Renal cortical epithelial cell (primary cell): ENCODE results near the gene CSNK2A1. TPM values are rescaled to one million over a fixed set of nuclear protein-coding genes. Genes with fewer than 3 reads are reported as not detected.
A peak's percentile ranks its signal among the peaks of the same experiment; 100 is the strongest.
"Not testable (repeated sequence)": the region's sequence is repeated elsewhere in the genome, so short reads cannot be mapped to it uniquely, and the experiment has no call there.

Experiments used
- DNase-seq: peaks from one replicate; pipeline ENCODE4 v3.0.0-alpha.2; 2011; ENCODE audit warnings: low read depth
- total RNA-seq: library from RNA; depleted of rRNA; stranded (reverse); fragments of >200 nt; gene quantifications from 2 replicates; pipeline ENCODE4 v1.2.3, GENCODE V29; 2014

Gene CSNK2A1
- total RNA-seq, 1 donor from 2014 or later = 222 TPM

DNA sequence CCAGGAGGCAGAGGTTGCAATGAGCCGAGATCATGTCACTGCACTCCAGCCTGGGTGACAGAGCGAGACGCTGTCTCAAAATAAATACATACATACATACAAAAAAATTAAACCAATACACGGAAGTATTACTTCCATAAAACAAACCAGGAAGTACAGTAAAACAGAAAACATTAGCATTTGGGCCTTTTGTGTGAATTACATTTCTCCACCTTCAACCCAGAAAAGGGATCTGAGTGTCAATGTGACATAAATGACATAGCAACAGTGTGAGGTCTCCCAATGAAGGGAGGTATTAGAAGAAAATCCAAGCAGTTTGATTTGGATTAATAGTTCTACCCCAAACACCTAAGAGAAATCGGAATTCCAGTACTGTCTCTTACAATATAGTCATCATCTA, 10.1 kb downstream of the CSNK2A1 start:
- DNase-seq = no peak

DNA sequence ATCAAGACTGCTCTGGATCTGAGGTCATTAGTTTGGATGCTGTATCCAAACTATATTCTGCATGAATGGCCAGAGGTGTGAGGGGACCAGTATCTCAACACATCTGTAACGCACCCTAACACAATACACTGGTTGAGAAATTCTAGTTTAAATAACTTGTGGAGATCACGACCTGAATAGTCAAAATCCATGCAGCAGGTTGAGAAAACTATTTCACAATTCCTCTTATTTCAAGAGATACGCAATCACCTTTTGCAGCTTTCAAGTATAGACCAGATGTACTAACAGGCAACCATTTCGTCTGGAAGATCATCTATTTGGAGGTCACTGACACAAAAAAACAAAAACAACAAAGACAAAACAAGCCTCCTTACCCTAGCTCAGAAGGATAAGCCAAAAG, 11.1 kb downstream of the CSNK2A1 start:
- DNase-seq = no peak

DNA sequence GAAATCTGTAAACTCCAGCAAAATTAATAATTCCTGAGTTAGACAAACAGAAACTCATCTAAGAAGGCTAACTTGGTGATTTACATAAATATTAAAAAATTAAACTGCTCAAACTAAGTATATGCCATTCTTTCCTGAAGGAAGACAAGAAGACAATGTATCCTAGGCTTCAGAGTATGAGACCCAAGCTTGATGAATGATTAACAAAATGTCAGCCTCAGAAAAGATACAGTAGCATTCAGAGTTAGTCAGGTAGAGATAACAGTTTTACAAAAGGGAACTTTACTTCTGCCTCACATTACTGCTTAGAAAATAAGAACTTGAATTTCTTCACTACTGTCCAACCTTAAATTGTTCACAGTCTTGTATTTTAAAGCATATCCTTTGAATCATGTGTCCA, 12.0 kb downstream of the CSNK2A1 start:
- peak; percentile 67 for DNase-seq

DNA sequence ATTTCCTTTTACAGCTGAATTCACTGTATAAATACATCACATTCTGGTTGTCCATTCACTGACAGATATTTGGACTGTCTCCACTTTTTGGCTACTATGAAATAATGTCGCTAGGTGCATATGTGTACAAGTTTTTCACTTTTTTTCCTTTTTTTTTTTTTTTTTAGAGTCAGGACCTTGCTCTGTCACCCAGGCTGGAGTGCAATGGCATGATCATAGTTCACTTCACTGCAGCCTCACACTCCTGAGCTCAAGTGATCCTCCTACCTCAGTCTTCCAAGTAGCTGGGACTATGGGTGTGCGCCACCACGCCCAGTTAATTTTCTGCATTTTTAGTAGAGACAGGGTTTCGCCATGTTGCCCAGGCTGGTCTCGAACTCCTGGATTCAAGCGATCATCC, 13.3 kb downstream of the CSNK2A1 start:
- no peak for DNase-seq

DNA sequence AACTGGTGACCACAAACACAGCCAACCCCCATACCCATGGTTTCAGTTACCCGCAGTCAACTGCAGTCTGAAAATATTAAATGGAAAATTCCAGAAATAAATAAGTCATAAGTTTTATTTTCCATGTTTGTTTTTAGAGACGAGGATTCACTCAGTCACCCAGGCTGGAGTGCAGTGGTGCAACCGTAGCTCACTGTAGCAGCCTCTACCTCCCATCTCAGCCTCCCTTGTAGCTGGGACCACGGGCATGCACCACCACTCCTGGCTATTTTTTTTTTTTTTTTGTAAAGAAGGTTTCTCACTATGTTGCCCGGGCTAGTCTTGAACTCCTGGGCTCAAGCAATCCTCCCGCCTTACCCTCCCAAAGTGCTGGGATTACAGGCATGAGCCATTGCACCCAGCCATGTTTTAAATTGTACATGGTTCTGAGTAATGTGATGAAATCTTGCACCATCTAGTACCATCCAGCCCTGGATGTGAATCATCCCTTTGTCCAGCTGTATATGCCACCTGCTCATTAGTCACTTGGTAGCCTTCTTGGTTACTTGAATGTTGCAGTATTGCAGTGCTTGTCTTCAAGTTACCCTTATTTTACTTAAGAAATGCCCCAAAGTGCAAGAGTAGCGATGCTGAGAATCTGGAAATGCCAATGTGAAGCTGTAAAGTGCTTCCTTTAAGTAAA, 14.5 kb downstream of the CSNK2A1 start:
- DNase-seq = peak; percentile 92

DNA sequence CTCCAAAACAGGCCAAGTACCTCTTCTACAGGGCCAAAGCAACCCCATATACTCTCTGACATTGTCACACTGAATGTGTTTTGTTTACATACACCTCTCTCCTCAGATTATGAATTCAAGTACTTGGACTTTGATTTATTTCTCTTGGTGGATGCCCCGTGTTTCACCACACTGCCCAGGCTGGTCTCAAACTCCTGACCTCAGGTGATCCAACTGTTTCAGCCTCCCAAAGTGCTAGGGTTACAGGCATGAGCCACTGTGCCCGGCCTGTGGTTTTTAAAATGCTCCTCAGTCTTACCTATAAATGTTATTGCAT, 16.1 kb downstream of the CSNK2A1 start:
- DNase-seq = no peak

DNA sequence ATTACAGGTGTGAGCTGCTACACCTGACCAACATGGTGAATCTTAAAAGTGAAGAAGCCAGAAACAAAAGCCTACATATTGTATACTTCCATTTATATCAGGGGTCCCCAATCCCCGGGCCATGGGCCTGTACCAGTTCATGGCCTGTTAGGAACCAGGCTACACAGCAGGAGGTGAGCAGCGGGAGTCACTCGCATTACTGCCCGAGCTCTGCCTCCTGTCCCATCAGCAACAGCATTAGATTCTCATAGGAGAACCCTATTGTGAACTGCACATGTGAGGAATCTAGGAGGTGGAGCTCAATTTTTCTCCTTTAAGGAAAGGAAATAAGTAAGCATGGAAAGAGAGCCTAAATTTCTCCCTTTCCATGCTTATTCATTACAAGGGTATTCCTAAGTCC, 21.7 kb downstream of the CSNK2A1 start:
- no peak for DNase-seq

DNA sequence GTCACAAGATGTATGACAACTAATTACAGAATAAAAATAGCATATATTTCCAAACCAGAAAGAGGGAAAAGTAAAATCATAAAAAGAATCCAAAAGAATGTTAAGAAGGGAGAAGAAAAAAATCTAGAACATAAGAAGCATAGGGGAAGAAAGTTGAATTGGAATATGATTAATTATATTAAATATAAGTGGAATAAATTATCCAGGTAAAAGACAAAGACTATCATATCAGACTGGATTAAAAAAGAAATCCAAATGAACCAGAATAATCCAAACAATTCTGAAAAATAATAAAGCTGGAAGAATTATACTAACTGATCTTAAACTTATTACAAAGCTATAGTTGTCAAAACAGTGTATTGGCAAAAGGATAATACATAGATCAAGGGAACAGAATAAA, 23.6 kb downstream of the CSNK2A1 start:
- DNase-seq = no peak

DNA sequence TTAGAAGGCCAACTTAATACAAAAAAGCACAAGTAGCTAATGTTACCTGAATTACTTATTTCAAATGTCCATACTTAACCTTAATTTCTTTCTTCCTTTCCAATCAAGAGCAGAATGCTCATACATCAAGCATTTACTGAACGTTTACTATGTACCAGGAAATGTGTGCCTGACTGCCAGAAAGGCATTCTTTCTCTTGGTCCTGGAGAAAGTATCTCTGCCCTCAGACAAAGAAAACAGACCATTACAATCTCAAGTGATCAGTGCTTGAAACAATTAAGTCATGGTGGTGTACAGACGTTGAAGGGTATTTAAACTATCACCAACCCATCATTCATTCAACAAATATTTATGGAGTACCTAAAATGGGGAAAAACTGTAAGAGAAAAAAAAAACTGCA, 26.4 kb downstream of the CSNK2A1 start:
- DNase-seq = no peak

DNA sequence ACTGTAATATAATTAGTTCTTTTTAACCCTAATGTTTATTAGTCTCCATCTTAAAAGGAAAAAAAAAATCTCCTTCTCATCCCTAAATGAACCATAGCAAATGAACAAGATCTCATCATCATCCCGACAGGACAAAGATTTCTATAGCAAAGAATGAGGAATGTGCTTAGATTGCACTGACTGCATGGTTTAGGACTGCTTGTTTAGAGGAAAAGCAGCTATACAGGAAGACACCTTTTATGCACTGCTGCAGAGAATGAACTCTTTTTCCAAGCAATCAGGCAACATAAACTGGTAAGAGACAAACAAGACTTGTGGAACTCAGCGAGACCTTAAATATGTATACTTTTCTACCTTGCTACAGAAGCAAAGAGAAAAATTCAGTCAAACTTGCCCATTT, 26.8 kb downstream of the CSNK2A1 start:
- DNase-seq = no peak

DNA sequence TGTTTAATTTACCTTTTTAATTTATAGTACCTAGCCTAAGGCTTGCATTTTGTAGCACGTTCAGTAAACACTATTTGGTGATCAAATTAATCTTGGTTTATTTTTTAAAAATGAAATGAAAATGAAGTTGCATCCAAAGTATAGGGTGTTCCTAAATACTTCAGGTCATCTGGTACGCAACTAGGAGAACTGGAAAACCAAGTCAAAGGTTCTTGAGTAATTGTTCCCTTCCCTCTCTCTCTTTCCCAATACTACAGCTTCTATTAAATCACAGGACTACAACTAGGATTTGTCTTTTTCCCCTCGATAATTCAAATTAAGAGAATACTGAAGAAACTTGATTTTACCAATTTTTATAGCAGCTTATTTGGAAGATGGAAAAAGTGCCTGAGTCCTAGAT, 27.9 kb downstream of the CSNK2A1 start:
- DNase-seq = no peak

DNA sequence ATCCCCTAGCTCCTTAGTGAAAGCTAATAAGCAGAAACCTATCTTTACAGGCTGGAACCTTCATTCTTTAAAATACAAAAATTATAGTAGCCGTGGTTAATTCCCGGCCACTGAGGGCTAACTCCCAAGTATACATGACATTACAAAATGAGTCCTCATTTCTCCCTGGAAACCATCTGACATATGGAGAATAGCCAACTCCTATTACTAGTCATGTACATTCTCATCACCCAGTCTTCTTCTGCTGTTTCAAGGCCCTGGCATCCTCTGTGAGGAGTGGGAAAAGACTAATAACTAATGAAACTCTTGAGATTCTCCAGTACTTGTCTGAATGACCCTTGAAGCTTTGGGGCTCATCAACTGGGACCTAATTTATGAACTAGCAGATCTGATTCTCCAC, 30.2 kb downstream of the CSNK2A1 start:
- no peak for DNase-seq

DNA sequence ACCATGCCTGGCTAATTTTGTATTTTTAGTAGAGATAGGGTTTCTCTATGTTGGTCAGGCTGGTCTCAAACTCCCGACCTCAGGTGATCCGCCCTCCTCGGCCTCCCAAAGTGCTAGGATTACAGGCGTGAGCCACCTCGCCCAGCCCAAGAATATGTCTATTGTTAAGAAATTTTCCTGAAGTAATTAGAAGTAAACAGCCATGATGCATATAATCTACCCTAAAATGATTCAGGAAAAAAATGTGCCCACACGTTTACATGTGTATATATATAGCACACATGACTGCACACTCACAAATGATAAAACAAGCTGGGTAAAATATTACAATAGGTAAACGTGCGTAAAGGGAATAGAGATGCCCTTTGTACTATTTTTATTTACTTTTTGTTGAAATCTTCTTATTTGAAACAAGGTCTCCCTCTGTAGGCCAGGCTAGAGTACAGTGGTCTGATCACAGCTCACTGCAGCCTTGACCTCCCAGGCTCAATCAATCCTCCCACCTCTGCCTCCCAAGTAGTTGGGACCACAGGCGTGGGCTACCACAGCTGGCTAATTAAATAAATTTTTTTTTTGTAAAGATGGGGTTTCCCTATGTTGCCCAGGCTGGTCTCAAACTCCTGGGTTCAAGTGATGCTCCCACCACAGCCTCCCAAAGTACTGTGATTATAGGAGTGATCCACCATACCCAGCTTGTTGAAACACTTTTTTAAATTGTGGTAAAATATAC, 33.1 kb downstream of the CSNK2A1 start:
- DNase-seq = not testable (repeated sequence)

DNA sequence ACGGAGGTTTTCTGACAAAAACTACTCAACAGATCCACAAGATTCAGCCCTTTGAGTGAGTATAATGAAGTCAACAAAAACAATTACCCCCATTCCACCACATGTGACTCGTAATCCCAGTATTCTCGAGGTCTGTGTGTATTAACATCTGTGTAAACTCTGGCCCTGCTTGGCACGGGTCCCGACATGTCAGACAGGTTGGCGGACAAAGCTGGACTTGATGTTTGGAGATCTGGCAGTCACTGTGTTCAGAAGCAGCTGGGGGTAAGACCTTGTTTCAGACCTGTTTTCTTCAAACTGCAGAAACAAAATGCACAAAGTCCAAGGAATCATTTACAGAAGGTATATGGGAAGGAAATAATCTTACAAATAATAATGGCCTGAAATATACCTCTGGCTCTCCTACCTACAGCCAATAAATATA, 35.2 kb downstream of the CSNK2A1 start:
- peak; percentile 16 for DNase-seq

DNA sequence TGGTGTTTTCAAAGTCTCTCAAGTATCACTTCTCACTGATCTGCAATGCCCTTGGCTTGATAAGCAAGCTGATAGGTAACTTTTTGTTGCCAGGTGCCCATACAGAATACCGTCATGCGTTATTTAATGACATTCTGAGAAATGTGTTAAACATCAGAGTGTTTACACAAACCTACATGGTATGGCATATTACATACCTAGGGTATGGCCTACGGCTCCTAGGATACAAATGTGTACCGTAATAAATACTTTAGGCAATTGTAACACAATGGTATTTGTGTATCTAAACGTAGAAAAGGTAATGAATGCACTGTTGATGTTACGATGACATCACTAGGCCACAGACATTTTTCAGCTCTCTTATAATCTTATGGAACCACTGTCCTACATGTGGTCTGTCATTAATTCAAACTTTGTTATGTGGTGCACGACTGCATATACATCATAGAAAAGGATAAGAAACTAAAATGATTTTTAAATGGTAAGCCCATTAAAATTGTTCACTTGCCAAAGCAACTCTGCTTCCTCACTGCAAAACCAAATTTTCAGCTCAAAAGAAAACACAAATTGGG, 35.7 kb downstream of the CSNK2A1 start:
- DNase-seq = no peak

DNA sequence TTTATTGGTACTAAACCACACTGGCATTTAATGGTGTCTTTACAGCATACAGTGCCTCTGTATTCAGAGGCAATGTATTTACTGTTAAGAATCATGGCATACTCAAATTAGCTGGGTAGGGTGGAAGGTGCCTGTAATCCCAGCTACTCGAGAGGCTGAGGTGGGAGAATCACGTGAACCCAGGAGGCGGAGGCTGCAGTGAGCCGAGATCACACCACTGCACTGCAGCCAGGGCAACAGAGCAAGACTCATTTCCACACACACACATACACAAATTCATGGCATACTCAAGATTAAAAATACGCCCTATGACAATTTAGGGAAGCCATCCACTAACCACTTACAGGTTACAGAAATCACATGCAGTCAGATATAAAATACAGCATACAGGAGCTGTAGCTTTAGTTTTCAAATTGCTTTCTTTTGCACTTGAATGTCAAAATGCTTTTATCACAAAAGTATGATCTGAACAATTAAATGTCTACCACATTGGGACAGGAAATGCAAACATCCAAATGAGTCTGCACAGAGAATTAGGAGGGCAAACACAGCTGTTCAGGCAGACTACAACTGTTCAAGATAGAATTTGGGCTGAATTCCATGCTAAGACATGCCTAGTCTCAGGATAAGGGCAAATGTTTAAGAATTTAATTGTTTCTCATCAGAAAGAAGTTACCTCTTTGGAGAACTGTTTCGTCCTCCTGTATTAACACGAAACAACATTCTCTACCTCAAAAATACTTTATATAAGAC, 36.4 kb downstream of the CSNK2A1 start:
- no peak for DNase-seq

DNA sequence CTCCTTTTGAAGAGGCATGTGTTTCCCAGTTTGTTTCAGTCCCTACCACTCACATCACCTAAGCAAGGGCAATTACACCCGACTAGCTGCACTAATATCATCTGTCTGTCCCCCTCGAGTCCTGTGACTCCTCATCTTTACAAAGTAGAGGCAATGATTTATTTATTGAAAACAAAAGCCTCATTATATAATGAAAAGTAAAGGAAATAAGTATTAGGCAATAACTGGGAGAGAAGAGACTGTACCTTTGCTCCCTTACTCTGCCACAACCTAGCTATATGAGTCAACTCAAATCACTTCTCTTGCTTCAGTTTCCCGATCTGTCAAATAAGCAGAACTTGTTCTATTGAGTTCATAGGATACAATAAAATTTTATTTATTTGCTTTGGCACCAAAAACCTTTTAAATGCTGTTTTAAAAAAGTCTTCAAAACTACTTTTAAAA, 38.9 kb downstream of the CSNK2A1 start:
- no peak for DNase-seq

DNA sequence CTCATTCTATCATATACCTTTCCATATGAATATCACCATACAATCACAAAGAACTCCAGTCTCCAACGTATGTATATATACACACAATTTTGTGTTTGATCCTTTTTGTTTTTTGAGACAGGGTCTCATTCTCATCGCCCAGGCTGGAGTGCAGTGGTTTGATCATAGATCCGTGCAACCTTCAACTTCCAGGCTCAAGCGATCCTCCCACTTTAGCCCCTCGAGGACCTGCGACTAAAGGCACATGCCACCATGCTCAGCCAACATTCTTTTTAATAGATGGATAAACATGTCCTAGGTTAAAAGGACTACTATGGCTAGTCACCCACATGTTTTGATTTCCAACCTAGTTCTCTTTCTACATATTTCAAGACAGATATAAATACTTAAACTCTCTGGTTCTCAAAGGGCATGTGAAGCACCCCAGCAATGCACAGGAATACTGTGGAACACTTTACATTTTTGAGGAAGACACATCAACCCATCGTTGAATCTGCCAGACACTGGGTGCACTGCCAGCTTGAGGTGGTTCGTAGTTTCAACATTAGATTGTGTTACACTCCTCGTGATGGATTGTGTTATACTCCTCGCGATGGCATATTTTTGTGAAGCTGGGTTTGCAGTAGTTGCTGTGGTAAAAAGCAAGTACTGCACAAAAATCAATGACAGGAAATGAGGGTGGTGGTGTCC, 40.4 kb downstream of the CSNK2A1 start:
- DNase-seq = no peak

DNA sequence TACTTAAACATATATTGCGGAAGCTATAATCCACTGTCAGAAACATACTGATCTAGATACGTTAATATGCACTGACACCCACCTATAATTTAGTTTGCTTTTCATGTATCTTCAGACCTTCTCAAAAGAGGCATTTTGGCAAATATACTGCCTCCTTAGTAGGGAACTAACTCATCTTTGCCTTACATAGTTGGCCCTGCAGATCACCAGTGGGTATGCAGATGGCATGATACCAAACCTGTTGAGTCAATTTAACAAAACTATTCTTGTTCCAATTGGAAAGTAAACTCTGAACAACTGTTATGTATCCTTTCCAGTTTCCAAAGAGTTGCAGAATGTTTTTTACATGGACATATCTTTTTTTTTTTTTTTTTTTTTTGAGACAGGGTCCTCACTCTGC, 45.6 kb downstream of the CSNK2A1 start:
- DNase-seq = no peak

DNA sequence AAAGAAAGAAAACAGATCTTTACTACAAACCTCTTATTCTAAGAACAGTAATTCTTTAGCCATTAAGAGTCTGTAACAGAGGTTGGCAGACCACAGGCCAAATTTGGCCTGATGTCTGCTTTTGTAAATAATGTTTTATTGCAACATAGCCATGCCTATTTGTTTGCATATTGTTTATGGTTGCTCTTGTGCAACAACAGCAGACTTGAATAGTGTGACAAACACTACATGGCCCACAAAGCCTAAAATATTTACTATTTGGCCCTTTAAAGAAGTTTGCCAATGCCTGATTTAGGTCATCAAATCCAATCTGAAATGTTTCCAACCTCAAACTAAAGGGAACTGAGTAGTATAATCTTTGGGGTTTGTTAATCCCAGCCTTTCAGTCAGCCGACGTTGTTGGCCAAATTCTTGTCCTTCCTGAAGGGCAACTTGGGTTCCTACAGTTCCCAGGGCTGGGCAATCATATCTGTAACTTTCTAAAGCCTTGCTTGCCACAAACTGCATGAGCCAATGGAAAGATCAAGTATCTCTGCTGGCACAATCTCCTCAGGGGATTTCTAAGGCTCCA, 47.4 kb downstream of the CSNK2A1 start:
- peak; percentile 69 for DNase-seq

DNA sequence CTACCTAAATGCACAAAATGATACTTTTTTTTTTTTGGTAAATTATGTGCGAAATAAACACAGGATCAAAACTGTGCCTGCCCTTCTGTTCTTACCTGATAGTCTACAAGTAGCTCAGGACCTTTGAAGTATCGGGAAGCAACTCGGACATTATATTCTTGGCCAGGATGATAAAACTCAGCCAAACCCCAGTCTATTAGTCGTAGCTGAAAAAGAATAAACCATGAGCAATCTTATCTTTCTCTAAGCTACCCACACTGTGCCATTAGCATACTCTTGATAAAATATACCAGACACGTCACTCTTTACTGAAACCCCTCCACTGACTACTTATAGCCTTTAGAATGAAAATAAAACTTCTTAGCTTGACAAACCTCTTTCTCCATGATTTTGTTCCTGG, 51.4 kb downstream of the CSNK2A1 start:
- no peak for DNase-seq

DNA sequence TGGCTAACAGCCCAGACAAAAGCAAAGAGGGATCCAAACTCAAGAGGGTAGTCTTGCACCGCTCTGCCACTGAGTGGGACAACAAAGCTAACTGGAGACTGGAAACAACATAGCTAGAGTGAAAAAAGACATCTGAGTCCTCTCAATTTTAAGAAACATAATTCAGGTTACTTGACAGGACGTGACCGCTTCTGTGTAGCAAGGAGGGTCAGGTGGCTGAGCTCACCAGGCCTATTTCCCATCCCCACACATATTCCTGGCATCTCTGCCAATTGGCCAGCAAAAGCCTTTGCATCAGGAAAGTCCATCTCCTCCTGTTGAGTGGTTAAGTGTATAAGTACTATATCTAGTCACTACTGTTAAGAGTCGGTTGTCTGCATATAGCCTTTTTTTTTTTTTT, 55.9 kb downstream of the CSNK2A1 start:
- no peak for DNase-seq
